Peyer's patch (tissue), 4 donors: Measurements from ENCODE around the gene VSIR. TPM values are rescaled to one million over a fixed set of nuclear protein-coding genes. Genes with fewer than 3 reads are reported as not detected.
A peak's percentile ranks its signal among the peaks of the same experiment; 100 is the strongest.

Experiments used
- DNase-seq, 3 donors: peaks; one replicate each; pipeline ENCODE4 v3.0.0-alpha.2; 2017 to 2019
- H3K27ac ChIP-seq, 4 donors: fragments of 200-600 bp; sonication (generic); one replicate each; pipeline ENCODE4 v1.5.1; 2016 to 2019
- H3K27me3 ChIP-seq, 2 donors: fragments of 200-600 bp; sonication (generic); one replicate each; pipeline ENCODE4 v1.5.1; 2019
- H3K36me3 ChIP-seq, 3 donors: fragments of 200-600 bp; sonication (generic); one replicate each; pipeline ENCODE4 v1.5.1; 2016 to 2019
- H3K4me1 ChIP-seq, 4 donors: fragments of 200-600 bp; sonication (generic); one replicate each; pipeline ENCODE4 v1.5.1; 2016 to 2019
- H3K4me3 ChIP-seq, 4 donors: fragments of 200-600 bp; sonication (generic); 1 replicate in 3 of 4; 2 replicates in 1 of 4; pipeline ENCODE4 v1.5.1; 2016 to 2019; ENCODE audit warnings: mild to moderate bottlenecking in 1 of 4
- H3K9me3 ChIP-seq, 4 donors: fragments of 200-600 bp; sonication (generic); one replicate each; pipeline ENCODE4 v1.5.1; 2016 to 2019; ENCODE audit warnings: mild to moderate bottlenecking in 1 of 4
- CTCF ChIP-seq, 6 experiments: fragments of 450-650 bp in 4 of 6; fragments of 200-600 bp in 2 of 6; sonication (generic) in 1 of 6; IDR thresholded peaks; one replicate each; pipeline ENCODE4 v1.5.1; 2017 to 2019; ENCODE audit warnings: antibody characterized with exemption in 6 of 6, mild to moderate bottlenecking in 3 of 6, moderate library complexity in 1 of 6
- POLR2A ChIP-seq, 2 donors: fragments of 450-650 bp; IDR thresholded peaks; one replicate each; pipeline ENCODE4 v1.5.1; 2017; ENCODE audit warnings: antibody characterized with exemption in 2 of 2, mild to moderate bottlenecking in 2 of 2, moderate library complexity in 2 of 2
- total RNA-seq, 4 donors: library from RNA; depleted of rRNA; stranded (reverse); fragments of >200 nt; gene quantifications; one replicate each; pipeline ENCODE4 v1.1.0, GENCODE V29; 2016

The VSIR gene
- total RNA-seq, 4 donors from 2014 or later, result 38.0 to 169 (median 127) TPM

GRCh38 chr10:71744897-71745663, 28.2 kb downstream of the VSIR start:
- Histone ChIP-seq H3K36me3 (peaks cover 0 to 1% (median 0%) of the 10 kb centered on the region in 3 donors), H3K9me3 (no peaks in the 10 kb centered on the region), H3K27me3 (no peaks in the 10 kb centered on the region), H3K4me1 (peaks cover 36 to 61% (median 50%) of the 10 kb centered on the region in 4 donors), H3K27ac (peak overlapping the region in 2 of 4 donors; percentile 90 to 93), H3K4me3 (no peak overlapping the region)
- TF ChIP-seq POLR2A (IDR thresholded peaks at IDR 0.05) (no peak), CTCF (IDR thresholded peaks at IDR 0.05) (no peak)
- no peak for DNase-seq

GRCh38 chr10:71743866-71744265, 29.5 kb downstream of the VSIR start:
- H3K9me3 ChIP-seq, result no peaks in the 10 kb centered on the region
- H3K4me3 ChIP-seq, result no peak overlapping the region
- DNase-seq, result no peak
- peaks cover 29 to 53% (median 39%) of the 10 kb centered on the region in 4 donors for H3K4me1 ChIP-seq
- H3K27me3 ChIP-seq, result no peaks in the 10 kb centered on the region
- peak overlapping the region in 2 of 4 donors; percentile 27 to 32 for H3K27ac ChIP-seq
- TF ChIP-seq POLR2A (IDR thresholded peaks at IDR 0.05), result no peak
- no peak for TF ChIP-seq CTCF (IDR thresholded peaks at IDR 0.05)
- no peaks in the 10 kb centered on the region for H3K36me3 ChIP-seq

- Histone ChIP-seq H3K9me3 (no peaks in the 10 kb centered on the region), H3K36me3 (no peaks in the 10 kb centered on the region), H3K27ac (peak overlapping the region in 2 of 4 donors; percentile 27 to 32), H3K27me3 (no peaks in the 10 kb centered on the region), H3K4me3 (no peak overlapping the region), H3K4me1 (peaks cover 23 to 47% (median 33%) of the 10 kb centered on the region in 4 donors)
- no peak for DNase-seq
- TF ChIP-seq CTCF (IDR thresholded peaks at IDR 0.05) (no peak), POLR2A (IDR thresholded peaks at IDR 0.05) (no peak)
These were observed 30.1 kb downstream of the VSIR start for GRCh38 chr10:71743089-71743838.

GRCh38 chr10:71742301-71743088, 30.8 kb downstream of the VSIR start:
- TF ChIP-seq POLR2A (IDR thresholded peaks at IDR 0.05), result no peak
- TF ChIP-seq CTCF (IDR thresholded peaks at IDR 0.05), result no peak
- no peaks in the 10 kb centered on the region for H3K9me3 ChIP-seq
- H3K4me1 ChIP-seq, result peaks cover 16 to 40% (median 28%) of the 10 kb centered on the region in 4 donors
- peak overlapping the region in 2 of 4 donors; percentile 32 to 33 for H3K27ac ChIP-seq
- no peaks in the 10 kb centered on the region for H3K36me3 ChIP-seq
- no peaks in the 10 kb centered on the region for H3K27me3 ChIP-seq
- H3K4me3 ChIP-seq, result no peak overlapping the region
- no peak for DNase-seq

- no peaks in the 10 kb centered on the region for H3K36me3 ChIP-seq
- no peak overlapping the region for H3K4me3 ChIP-seq
- no peaks in the 10 kb centered on the region for H3K9me3 ChIP-seq
- H3K27ac ChIP-seq, result peak overlapping the region in 2 of 4 donors; percentile 32 to 33
- H3K4me1 ChIP-seq, result peaks cover 9 to 40% (median 23%) of the 10 kb centered on the region in 4 donors
- H3K27me3 ChIP-seq, result no peaks in the 10 kb centered on the region
- DNase-seq, result no peak
- no peak for TF ChIP-seq CTCF (IDR thresholded peaks at IDR 0.05)
- no peak for TF ChIP-seq POLR2A (IDR thresholded peaks at IDR 0.05)
These were observed 31.6 kb downstream of the VSIR start for GRCh38 chr10:71741671-71742070.
